ENCODE results near the gene UNKL.

Gene UNKL

GRCh38 chr16:1401758-1402154, 12.7 kb downstream of the UNKL start:
- DNase-seq (ENCODE audit: low read depth in 2 of 2) = no peak

- no peak for DNase-seq (ENCODE audit: low read depth in 2 of 2)
Observed at GRCh38 chr16:1401061-1401757, 13.3 kb downstream of the UNKL start.

- DNase-seq (ENCODE audit: low read depth in 2 of 2) = no peak
Observed at GRCh38 chr16:1398826-1399581, 15.5 kb downstream of the UNKL start.

- DNase-seq (ENCODE audit: low read depth in 2 of 2) = no peak
Observed at GRCh38 chr16:1398351-1398750, 16.2 kb downstream of the UNKL start.

- DNase-seq (ENCODE audit: low read depth in 2 of 2) = no peak
Observed at GRCh38 chr16:1397779-1398178, 16.7 kb downstream of the UNKL start.

GRCh38 chr16:1395444-1396031, 19.0 kb downstream of the UNKL start:
- DNase-seq (ENCODE audit: low read depth in 2 of 2) = no peak

- DNase-seq (ENCODE audit: low read depth in 2 of 2) = no peak
Observed at GRCh38 chr16:1394367-1394951, 20.0 kb downstream of the UNKL start.

- DNase-seq (ENCODE audit: low read depth in 2 of 2) = no peak
Observed at GRCh38 chr16:1393613-1394176, 20.8 kb downstream of the UNKL start.

GRCh38 chr16:1392826-1393225, 21.7 kb downstream of the UNKL start:
- no peak for DNase-seq (ENCODE audit: low read depth in 2 of 2)

- DNase-seq (ENCODE audit: low read depth in 2 of 2) = no peak
Observed at GRCh38 chr16:1390239-1390779, 24.2 kb downstream of the UNKL start.

- no peak for DNase-seq (ENCODE audit: low read depth in 2 of 2)
Observed at GRCh38 chr16:1389762-1390161, 24.7 kb downstream of the UNKL start.

GRCh38 chr16:1387331-1387730, 27.2 kb downstream of the UNKL start:
- DNase-seq (ENCODE audit: low read depth in 2 of 2) = no peak

- DNase-seq (ENCODE audit: low read depth in 2 of 2) = no peak
Observed at GRCh38 chr16:1385232-1385631, 29.3 kb downstream of the UNKL start.

- no peak for DNase-seq (ENCODE audit: low read depth in 2 of 2)
Observed at GRCh38 chr16:1383556-1383955, 30.9 kb downstream of the UNKL start.

- DNase-seq (ENCODE audit: low read depth in 2 of 2) = no peak
Observed at GRCh38 chr16:1381612-1382406, 32.7 kb downstream of the UNKL start.

- no peak for DNase-seq (ENCODE audit: low read depth in 2 of 2)
Observed at GRCh38 chr16:1380195-1380594, 34.3 kb downstream of the UNKL start.

GRCh38 chr16:1379304-1380076, 35.0 kb downstream of the UNKL start:
- peak; percentile 54 to 58 for DNase-seq (ENCODE audit: low read depth in 2 of 2)

- peak; percentile 60 to 67 for DNase-seq (ENCODE audit: low read depth in 2 of 2)
Observed at GRCh38 chr16:1378804-1379303, 35.6 kb downstream of the UNKL start.

- no peak for DNase-seq (ENCODE audit: low read depth in 2 of 2)
Observed at GRCh38 chr16:1378087-1378803, 36.3 kb downstream of the UNKL start.

All from stimulated activated CD8-positive, alpha-beta memory T cell treated with anti-CD3 and anti-CD28 coated beads, Interleukin-15, amount 100 ng/mL, for 48 hours (primary cell).